ENCODE data around the gene TLCD1.

DNA sequence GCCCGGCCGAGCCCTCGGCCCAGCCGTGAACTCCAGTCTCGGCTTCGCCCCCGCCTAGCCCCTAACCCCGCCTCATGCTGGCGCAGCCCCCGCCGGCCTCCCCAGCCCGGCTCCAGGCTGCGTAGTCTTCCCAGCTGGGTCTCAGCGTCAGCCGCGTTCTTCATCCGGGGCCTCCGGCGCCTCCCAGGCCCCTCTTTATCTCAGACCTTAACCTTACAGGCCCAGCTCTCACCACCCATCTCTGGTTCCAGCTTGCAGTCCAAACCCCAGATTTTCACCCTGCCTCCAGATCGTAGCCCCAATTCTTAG is 14.4 kb downstream of the TLCD1 start, which contains the start of gene PROCA1:
- no peak for TF ChIP-seq CTCF (conservative IDR thresholded peaks at IDR 0.05; ENCODE audit: low read depth in 2 of 2)
- no peak; the same call in 1 of the 2 replicates for TF ChIP-seq POLR2AphosphoS5 (IDR thresholded peaks at IDR 0.05; ENCODE audit: low read depth)
- TF ChIP-seq EZH2 (IDR thresholded peaks at IDR 0.05; ENCODE audit: low read depth, unreplicated experiment), result no peak
- TF ChIP-seq REST (IDR thresholded peaks at IDR 0.05; ENCODE audit: unreplicated experiment), result no peak

Data from GM23338 (cell line).